C4-2B (cell line): ENCODE measurements around the gene CTNNBIP1.

Experiments
- CTCF ChIP-seq: fragments of 450-650 bp; conservative IDR thresholded peaks from 2 replicates; pipeline ENCODE4 v1.5.1; 2017; ENCODE audit warnings: mild to moderate bottlenecking
- ZFX ChIP-seq: fragments of 450-650 bp; IDR thresholded peaks from 2 replicates; pipeline ENCODE4 v1.6.1; 2017

- TF ChIP-seq CTCF, result no peak
- TF ChIP-seq ZFX, result no peak
These were observed 8.0 kb downstream of the CTNNBIP1 start for GRCh38 chr1:9902060-9902452.
